DMS153 treated with DMSO at 0.1 percent for 48 hours (cell line): Measurements from ENCODE around the gene MPO.

ENCODE experiments used
- DNase-seq: peaks from one replicate; lab custom pipeline; 2025; ENCODE audit not compliant: unreplicated experiment; lab: John Stamatoyannopoulos, UW

Gene MPO

GRCh38 chr17:58307468-58308172 is 26.9 kb upstream of the MPO start:
- DNase-seq: no peak

DNA sequence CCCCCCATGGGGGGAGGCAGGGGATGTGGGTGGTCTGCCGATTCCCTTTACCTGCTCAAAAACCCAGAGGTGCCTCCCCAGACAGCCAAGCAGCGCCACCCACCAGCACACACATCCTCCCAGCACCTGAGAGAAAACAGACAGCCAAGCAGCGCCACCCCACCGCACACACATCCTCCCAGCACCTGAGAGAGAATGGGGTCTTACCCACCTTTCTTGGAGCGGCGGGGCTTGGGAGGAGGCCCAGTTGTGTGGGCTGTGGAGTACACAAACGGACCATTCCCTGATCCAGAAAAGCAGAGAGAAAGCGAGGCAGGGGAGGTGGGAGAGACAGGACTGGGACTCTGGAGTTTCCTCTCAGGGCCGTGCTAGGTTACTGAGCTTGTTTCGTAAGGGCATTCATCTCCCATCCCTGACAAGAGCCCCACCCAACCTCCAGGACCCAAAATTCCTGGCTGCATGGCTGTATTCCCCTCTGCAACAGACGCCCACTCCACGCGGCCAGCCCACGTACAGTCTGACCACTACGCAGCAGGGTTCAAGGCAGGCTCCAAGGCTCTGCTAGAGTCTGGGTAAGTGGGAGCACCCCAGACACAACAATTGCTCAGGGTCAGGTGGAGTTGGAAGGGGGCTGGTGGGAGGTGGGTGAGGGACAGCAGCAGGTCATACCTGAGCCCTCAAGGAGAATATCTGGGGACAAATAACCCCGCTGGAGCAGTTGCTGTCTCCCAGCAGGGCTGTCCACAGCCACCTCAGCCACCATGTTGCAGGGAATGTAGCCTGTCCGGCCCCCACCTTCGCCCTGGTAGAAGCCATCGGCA is 25.6 kb upstream of the MPO start:
- no peak for DNase-seq

DNA sequence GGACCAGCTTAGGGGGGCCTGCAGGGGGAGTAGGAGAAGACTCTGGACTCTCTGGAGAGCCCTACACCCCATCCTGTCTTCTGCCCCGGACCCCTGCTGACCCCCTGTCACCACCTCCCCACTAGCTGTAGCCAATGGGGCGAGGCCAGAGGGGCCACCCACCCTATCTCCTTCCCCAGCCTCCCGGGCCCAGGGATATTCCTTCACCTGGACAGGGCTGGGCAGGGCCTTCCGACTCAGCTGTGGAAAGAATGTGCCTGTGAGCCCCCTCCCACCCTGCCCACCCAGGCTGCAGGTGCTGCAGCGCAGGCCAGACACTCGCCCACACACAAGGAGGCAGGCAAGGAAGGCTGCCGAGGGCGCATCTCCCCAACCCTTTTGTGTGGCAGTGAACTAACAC is 24.9 kb upstream of the MPO start:
- no peak for DNase-seq

- no peak for DNase-seq
Measured at GRCh38 chr17:58304750-58305486, 24.2 kb upstream of the MPO start.

- DNase-seq: no peak
Measured at GRCh38 chr17:58303971-58304749, 23.4 kb upstream of the MPO start.

- DNase-seq: no peak
Measured at GRCh38 chr17:58302919-58303585, 22.3 kb upstream of the MPO start.

GRCh38 chr17:58302171-58302918 is 21.6 kb upstream of the MPO start:
- no peak for DNase-seq

- no peak for DNase-seq
Measured at GRCh38 chr17:58301504-58302150, 20.9 kb upstream of the MPO start.

GRCh38 chr17:58300336-58300735 is 19.6 kb upstream of the MPO start:
- no peak for DNase-seq

GRCh38 chr17:58294034-58294433 is 13.3 kb upstream of the MPO start:
- DNase-seq: no peak

- DNase-seq: no peak
Measured at GRCh38 chr17:58291246-58291645, 10.5 kb upstream of the MPO start.

DNA sequence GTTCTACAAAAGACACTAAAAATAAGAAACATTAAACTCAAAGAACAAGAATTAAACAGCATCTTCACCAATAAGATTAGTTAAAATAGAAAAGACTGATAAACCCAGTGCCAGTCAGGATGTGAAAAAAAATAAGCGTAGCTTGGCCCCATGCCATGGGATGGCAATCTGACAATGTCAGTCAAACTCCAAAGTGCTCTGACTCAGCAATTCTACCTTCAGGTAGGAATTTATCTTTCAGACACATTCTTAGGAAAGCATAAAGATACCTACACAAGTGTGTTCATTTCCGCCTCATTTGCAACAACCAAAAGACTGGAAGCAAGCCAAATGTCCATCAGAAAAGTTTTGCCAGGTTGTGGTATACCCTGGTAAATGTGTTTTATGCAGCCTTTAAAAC is 9.1 kb upstream of the MPO start:
- no peak for DNase-seq

DNA sequence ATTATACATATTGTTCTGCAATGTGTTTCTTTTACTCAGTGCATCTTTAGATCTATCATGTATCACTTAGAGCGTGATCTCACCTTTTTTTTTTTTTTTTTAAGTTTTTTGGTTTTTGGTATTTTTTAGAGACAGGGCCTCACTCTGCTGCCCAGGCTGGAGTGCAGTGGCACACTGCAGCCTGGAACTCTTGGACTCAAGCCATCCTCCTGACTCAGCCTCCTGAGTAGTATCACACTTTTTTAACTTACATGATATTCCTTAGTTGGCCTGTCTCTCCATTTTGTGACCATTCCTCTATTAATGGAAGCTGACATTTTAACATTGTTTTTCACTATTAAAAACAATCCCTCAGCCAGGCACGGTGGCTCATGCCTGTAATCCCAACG is 4.7 kb upstream of the MPO start:
- DNase-seq: no peak

DNA sequence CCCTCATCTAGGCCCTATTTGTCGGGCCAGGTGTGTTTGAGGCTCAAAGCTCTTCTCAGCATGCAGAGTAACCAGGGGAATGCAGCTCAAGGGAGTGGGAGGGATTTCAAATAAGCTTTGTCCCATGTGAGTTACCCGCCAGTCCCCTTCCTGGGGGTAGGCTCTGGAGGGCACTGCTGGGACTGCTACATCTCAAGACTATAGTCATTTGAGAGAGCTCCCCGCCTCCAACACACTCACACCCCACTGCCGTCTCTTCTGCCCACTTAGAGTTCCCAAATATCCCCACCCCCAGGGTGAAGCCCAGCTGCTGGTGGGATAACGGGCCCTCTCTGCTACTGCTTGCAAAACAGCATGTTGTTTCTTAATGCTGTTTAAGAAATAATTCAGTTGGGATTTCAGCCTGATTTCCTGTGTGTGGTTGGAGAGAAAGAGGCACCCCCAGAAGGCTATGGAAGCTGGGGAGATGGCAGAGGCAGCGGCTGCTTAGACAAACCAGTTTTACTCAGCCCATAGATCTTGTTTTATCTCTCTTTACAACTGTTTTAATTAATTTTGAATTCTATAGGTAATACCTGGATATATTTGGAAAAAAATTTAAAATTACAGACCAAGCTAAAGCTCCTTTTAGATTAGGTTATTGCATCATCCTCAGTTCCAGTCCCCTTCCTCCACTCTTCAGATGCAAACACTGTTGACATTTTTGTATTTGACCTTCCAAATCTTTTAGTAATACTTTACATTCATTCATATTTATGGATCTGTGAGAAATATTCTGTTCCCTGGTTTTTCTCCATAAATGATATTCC is 4.1 kb upstream of the MPO start:
- DNase-seq: no peak

GRCh38 chr17:58283674-58284612 is 3.2 kb upstream of the MPO start:
- no peak for DNase-seq

GRCh38 chr17:58282442-58282841 is 1.7 kb upstream of the MPO start:
- no peak for DNase-seq

DNA sequence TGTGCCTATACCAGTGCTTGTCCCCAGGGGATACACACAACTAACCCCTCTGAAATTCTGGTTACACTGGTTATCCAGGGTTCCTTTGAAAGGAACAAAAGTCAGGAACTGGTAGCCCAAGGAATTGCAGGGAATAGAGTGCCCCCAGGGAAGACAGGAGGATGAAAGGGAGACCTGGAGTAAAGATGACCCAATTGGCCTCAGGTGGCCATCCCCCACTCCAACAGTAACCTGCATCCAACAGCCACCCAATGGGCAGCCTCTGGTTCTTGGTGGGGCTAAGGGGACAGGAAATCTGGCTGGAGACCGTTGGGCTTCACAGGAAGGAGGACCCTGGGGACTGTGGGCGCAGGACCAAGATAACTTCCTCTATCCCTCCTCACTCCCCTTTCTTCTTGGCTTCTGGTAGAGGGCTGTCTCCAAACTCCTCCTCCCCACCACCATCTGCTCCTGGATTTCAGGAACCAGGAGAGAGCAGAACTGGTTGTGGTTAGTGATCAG is 826 bp upstream of the MPO start:
- DNase-seq: no peak
